GM12878 (cell line): ENCODE measurements around the gene STX8.

Experiments
- EZH2 ChIP-seq: IDR thresholded peaks from 2 replicates; pipeline ENCODE4 v1.6.1; 2012; ENCODE audit warnings: low read depth, mild to moderate bottlenecking, control low read depth, inconsistent platforms, low read length, borderline replicate concordance; ENCODE audit not compliant: control insufficient read depth
- JUND ChIP-seq: IDR thresholded peaks from 2 replicates; pipeline ENCODE4 v1.6.1; 2012; ENCODE audit warnings: low read depth, mild to moderate bottlenecking, low read length, improper control_type of control experiment, moderate library complexity
- KDM1A ChIP-seq: fragments of 200-600 bp; sonication (generic); IDR thresholded peaks from 2 replicates; pipeline ENCODE4 v1.6.1; 2016; ENCODE audit warnings: borderline replicate concordance
- MYC ChIP-seq: IDR thresholded peaks from 2 replicates; pipeline ENCODE4 v1.6.1; 2011; ENCODE audit warnings: mild to moderate bottlenecking, low read length, moderate library complexity, inconsistent platforms; ENCODE audit not compliant: insufficient read depth, insufficient replicate concordance, insufficient read length, severe bottlenecking
- NFIC ChIP-seq: IDR thresholded peaks from 2 replicates; pipeline ENCODE4 v1.6.1; 2012; ENCODE audit warnings: low read depth, mild to moderate bottlenecking, inconsistent platforms, low read length, moderate library complexity
- POLR2AphosphoS5 ChIP-seq: IDR thresholded peaks from 2 replicates; pipeline ENCODE4 v1.6.1; 2011; ENCODE audit warnings: mild to moderate bottlenecking, low read length, inconsistent platforms
- SUPT20H ChIP-seq: IDR thresholded peaks from 2 replicates; pipeline ENCODE4 v1.6.1; 2011; ENCODE audit warnings: low read depth, mild to moderate bottlenecking, low read length, moderate library complexity, borderline replicate concordance; ENCODE audit not compliant: control insufficient read depth
- YY1 ChIP-seq: IDR thresholded peaks from 2 replicates; pipeline ENCODE4 v1.6.1; 2011; ENCODE audit warnings: low read depth, mild to moderate bottlenecking, low read length
- TF ChIP-seq, protein P1 (sequence below): IDR thresholded peaks from 2 replicates; pipeline ENCODE4 v1.6.1; 2012; ENCODE audit warnings: low read depth, low read length, improper control_type of control experiment
- TF ChIP-seq, protein P2 (sequence below): IDR thresholded peaks from 2 replicates; pipeline ENCODE4 v1.6.1; 2012; ENCODE audit warnings: low read length, inconsistent platforms
- TF ChIP-seq, protein P3 (sequence below), 3 experiments: IDR thresholded peaks in 2 of 3; conservative IDR thresholded peaks in 1 of 3; 2 replicates each; pipeline ENCODE4 v1.5.1; 2011; ENCODE audit warnings: low read depth in 3 of 3, low read length in 3 of 3, mild to moderate bottlenecking in 3 of 3, control low read depth in 2 of 3, moderate library complexity in 2 of 3, inconsistent platforms in 1 of 3, mixed read lengths in 1 of 3; ENCODE audit not compliant: control insufficient read depth in 2 of 3, insufficient read depth in 1 of 3; ENCODE audit errors: extremely low read depth in 1 of 3

DNA sequence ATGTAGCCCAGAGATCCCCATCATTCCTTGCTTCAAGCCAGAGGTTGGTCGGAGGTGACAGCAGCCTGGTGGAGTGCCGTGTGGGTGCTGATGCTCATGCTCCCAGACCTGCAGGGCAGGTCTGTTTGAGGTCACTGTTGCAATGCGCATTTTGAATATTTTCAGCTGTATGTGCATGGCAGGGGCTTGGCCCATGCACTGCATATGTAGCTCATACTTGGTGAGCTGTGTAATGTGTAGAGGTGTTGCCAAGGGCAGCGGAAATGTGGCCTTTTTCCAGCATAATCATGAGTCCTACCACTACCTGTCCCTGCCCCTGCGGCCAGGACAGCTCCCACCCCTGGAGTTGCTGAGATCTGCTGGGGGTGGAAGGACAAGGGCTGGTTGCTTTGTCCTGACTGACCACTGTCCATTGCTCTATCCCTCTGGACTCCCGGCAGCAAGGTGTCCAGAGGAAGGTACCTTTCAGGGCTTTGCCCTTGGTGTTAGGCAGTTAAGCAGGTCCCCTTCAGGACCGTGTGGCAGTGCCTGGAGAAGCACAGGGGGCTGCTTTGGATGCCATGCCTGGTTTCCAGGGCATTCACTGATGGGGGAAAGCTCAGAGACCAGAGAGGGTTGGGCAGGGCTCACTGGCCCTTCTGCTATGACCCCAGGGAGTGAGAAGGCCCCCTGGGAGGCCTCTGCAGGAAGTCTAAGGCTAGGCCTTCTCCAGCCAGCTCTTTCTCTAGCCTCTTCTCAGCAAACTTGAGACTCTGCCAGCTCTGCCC is 339.2 kb downstream of the STX8 start:
- TF ChIP-seq YY1 (no peak), KDM1A (no peak), JUND (no peak), POLR2AphosphoS5 (no peak), EZH2 (no peak), SUPT20H (no peak), NFIC (no peak), MYC (no peak)
- TF ChIP-seq, protein P1, sequence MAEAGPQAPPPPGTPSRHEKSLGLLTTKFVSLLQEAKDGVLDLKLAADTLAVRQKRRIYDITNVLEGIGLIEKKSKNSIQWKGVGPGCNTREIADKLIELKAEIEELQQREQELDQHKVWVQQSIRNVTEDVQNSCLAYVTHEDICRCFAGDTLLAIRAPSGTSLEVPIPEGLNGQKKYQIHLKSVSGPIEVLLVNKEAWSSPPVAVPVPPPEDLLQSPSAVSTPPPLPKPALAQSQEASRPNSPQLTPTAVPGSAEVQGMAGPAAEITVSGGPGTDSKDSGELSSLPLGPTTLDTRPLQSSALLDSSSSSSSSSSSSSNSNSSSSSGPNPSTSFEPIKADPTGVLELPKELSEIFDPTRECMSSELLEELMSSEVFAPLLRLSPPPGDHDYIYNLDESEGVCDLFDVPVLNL, result no peak
- TF ChIP-seq, protein P2, sequence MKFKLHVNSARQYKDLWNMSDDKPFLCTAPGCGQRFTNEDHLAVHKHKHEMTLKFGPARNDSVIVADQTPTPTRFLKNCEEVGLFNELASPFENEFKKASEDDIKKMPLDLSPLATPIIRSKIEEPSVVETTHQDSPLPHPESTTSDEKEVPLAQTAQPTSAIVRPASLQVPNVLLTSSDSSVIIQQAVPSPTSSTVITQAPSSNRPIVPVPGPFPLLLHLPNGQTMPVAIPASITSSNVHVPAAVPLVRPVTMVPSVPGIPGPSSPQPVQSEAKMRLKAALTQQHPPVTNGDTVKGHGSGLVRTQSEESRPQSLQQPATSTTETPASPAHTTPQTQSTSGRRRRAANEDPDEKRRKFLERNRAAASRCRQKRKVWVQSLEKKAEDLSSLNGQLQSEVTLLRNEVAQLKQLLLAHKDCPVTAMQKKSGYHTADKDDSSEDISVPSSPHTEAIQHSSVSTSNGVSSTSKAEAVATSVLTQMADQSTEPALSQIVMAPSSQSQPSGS, result no peak
- TF ChIP-seq, protein P3, sequence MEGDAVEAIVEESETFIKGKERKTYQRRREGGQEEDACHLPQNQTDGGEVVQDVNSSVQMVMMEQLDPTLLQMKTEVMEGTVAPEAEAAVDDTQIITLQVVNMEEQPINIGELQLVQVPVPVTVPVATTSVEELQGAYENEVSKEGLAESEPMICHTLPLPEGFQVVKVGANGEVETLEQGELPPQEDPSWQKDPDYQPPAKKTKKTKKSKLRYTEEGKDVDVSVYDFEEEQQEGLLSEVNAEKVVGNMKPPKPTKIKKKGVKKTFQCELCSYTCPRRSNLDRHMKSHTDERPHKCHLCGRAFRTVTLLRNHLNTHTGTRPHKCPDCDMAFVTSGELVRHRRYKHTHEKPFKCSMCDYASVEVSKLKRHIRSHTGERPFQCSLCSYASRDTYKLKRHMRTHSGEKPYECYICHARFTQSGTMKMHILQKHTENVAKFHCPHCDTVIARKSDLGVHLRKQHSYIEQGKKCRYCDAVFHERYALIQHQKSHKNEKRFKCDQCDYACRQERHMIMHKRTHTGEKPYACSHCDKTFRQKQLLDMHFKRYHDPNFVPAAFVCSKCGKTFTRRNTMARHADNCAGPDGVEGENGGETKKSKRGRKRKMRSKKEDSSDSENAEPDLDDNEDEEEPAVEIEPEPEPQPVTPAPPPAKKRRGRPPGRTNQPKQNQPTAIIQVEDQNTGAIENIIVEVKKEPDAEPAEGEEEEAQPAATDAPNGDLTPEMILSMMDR (IDR thresholded peaks at IDR 0.05 in 2 of 3, conservative IDR thresholded peaks at IDR 0.05 in 1 of 3; ENCODE audit: control insufficient read depth in 2 of 3, extremely low read depth in 1 of 3, insufficient read depth in 1 of 3, low read depth in 3 of 3, low read length in 3 of 3), result no peak
